K562 (cell line): ENCODE data around the gene NTRK3.

Experiments
- HMGXB4 ChIP-seq: sonication (generic); formaldehyde crosslinking; IDR thresholded peaks from 2 replicates; pipeline ENCODE4 v1.8.1; 2023; ENCODE audit warnings: mild to moderate bottlenecking, missing genetic modification reagents
- MYBL2 ChIP-seq, 2 experiments: fragments of 450-650 bp in 1 of 2; sonication (generic) in 1 of 2; formaldehyde crosslinking in 1 of 2; IDR thresholded peaks; 2 replicates each; pipeline versions ENCODE4 v1.6.1 to v1.8.1; 2017 to 2022; ENCODE audit warnings: borderline replicate concordance in 1 of 2, inconsistent platforms in 1 of 2, low read depth in 1 of 2, mild to moderate bottlenecking in 1 of 2, missing genetic modification reagents in 1 of 2, moderate library complexity in 1 of 2
- SETDB1 ChIP-seq: IDR thresholded peaks from one replicate; pipeline ENCODE4 v1.6.1; 2012; ENCODE audit warnings: low read length, control low read depth, inconsistent platforms
- SMAD1 ChIP-seq: fragments of 150-350 bp; IDR thresholded peaks from 2 replicates; pipeline ENCODE4 v1.6.1; 2014; ENCODE audit warnings: low read length, low read depth; ENCODE audit not compliant: partially characterized antibody
- SNRNP70 ChIP-seq: fragments of 200-400 bp; formaldehyde crosslinking; optimal IDR thresholded peaks from 2 replicates; pipeline ENCODE3; 2017; ENCODE audit warnings: low read depth, low read length
- ZBTB8A ChIP-seq: fragments of 450-650 bp; IDR thresholded peaks from 2 replicates; pipeline ENCODE4 v1.6.1; 2018; ENCODE audit warnings: mild to moderate bottlenecking, moderate library complexity; ENCODE audit not compliant: partially characterized antibody
- ZNF133 ChIP-seq: fragments of 250-450 bp; sonication (Bioruptor Pico); IDR thresholded peaks from 2 replicates; pipeline ENCODE4 v1.4.0; 2020; ENCODE audit warnings: mild to moderate bottlenecking
- ZNF561 ChIP-seq: fragments of 450-650 bp; formaldehyde crosslinking; conservative IDR thresholded peaks from 2 replicates; pipeline ENCODE4 v1.4.0; 2020; ENCODE audit warnings: mild to moderate bottlenecking, moderate library complexity

- TF ChIP-seq SMAD1 (no peak), HMGXB4 (no peak), SETDB1 (no peak), ZBTB8A (no peak), MYBL2 (IDR thresholded peaks at IDR 0.05; ENCODE audit: low read depth) (no peak), MYBL2 (CRISPR knock-in tag; IDR thresholded peaks at IDR 0.05; ENCODE audit: borderline replicate concordance) (no peak), ZNF561 (CRISPR knock-in tag) (no peak), SNRNP70 (no peak), ZNF133 (CRISPR knock-in tag) (no peak)
Measured at GRCh38 chr15:87816016-87816415, 440.5 kb downstream of the NTRK3 start.
